Upper lobe of right lung (tissue), 1 donor: ENCODE results near the gene GALNT17. TPM values are rescaled to one million over a fixed set of nuclear protein-coding genes. Genes with fewer than 3 reads are reported as not detected.

Source experiments
- ATAC-seq: fragments of 200-7000 bp; cut with Tn5 transposase; one replicate; pipeline ENCODE4 v1.9.1; 2020; ENCODE audit warnings: mild to moderate bottlenecking, moderate library complexity
- DNase-seq: peaks from one replicate; pipeline ENCODE4 v3.0.0-alpha.2; 2020
- H3K27ac ChIP-seq: fragments of 200-600 bp; one replicate; pipeline ENCODE4 v1.8.0; 2022
- H3K27me3 ChIP-seq: fragments of 200-600 bp; one replicate; pipeline ENCODE4 v1.8.0; 2022; ENCODE audit warnings: mild to moderate bottlenecking
- H3K36me3 ChIP-seq: fragments of 200-600 bp; one replicate; pipeline ENCODE4 v1.8.0; 2022
- H3K4me1 ChIP-seq: fragments of 200-600 bp; one replicate; pipeline ENCODE4 v1.8.0; 2022
- H3K4me3 ChIP-seq: fragments of 200-600 bp; one replicate; pipeline ENCODE4 v1.8.0; 2022; ENCODE audit warnings: mild to moderate bottlenecking
- H3K9me3 ChIP-seq: fragments of 200-600 bp; one replicate; pipeline ENCODE4 v1.8.0; 2022
- intact Hi-C: fragments of 100-400 bp; cut with DNase I; formaldehyde crosslinking; loops from one replicate; pipeline ENCODE4 v1.11.0; 2022
- long read RNA-seq: library from polyadenylated mRNA; unstranded; transcript quantifications from one replicate; pipeline ENCODE4 v2.0.0, GENCODE V29; 2021
- total RNA-seq: library from RNA; stranded (reverse); fragmentation: NEBNext Ultra II Directional; extraction: Animal tissue kit (Norgen Biotek cat#: 25700); gene quantifications from one replicate; pipeline ENCODE4 v1.2.1, GENCODE V29; 2021
- TF ChIP-seq, protein P1 (sequence below): fragments of 200-600 bp; IDR thresholded peaks from one replicate; pipeline ENCODE4 v1.8.0; 2022; ENCODE audit warnings: antibody characterized with exemption
- donor health status: DM: no; HTN: yes; CAD: no; lungs with severe emphysema.

The GALNT17 gene
- 7.1 TPM for total RNA-seq
- long read RNA-seq, partial matches to known transcripts = 5 of 9 reads
- long read RNA-seq, other reads (novel, unspliced or antisense) = 2 of 9 reads

DNA sequence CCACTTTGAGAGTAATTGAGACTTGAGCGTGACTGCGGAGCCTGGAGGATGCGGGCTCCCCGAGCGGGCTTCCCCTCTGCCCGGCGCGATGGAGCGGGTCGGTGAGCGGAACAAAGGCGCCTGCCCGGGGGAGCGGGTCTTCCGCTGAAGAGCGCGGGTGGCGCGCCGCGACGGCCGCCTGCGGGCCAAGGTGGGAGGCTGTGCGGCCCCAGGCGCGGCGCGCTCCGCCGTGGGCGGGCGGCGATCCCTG, at the start of gene GALNT17:
GALNT17 (plus strand) TSS at position 18 of the 250 bp plus-strand sequence.
- peak; percentile 6 for ATAC-seq
- TF ChIP-seq, protein P1, sequence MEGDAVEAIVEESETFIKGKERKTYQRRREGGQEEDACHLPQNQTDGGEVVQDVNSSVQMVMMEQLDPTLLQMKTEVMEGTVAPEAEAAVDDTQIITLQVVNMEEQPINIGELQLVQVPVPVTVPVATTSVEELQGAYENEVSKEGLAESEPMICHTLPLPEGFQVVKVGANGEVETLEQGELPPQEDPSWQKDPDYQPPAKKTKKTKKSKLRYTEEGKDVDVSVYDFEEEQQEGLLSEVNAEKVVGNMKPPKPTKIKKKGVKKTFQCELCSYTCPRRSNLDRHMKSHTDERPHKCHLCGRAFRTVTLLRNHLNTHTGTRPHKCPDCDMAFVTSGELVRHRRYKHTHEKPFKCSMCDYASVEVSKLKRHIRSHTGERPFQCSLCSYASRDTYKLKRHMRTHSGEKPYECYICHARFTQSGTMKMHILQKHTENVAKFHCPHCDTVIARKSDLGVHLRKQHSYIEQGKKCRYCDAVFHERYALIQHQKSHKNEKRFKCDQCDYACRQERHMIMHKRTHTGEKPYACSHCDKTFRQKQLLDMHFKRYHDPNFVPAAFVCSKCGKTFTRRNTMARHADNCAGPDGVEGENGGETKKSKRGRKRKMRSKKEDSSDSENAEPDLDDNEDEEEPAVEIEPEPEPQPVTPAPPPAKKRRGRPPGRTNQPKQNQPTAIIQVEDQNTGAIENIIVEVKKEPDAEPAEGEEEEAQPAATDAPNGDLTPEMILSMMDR = no peak
- Histone ChIP-seq H3K9me3 (no peaks in the 10 kb centered on the region), H3K4me3 (peak within 1 kb of the TSS; percentile 48), H3K36me3 (no peaks in the 10 kb centered on the region), H3K27ac (peak within 1 kb of the TSS; percentile 3), H3K27me3 (peaks cover 19% of the 10 kb centered on the region), H3K4me1 (peaks cover 5% of the 10 kb centered on the region)
- intact Hi-C loops = no loop called here
- no peak for DNase-seq

DNA sequence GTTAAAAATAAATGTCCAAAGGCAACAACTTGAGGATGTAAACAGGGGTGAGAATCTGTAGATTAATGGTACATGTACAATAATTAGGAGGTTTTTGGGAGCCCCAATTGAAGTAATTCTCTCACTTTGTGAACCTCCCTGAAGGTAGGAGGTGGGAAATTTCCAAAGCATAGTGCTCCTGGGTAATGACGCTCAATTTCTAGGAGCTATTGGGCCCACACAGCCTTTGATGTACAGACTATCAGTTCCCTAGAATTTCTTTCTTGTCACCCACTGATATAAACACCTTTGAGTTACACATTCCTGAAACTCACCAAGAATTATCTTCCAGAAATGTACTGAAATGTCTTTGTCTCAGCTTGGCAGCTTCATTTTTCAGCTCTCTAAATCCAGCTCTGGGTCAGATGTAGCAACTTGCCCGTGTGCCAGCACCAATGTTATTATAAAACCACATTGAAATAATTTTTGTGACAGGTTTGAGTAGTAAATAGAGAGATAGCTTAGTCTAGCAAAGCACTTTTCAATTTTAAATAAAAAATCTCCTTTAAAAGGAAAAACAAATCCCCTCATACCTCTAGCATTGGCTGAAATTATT, 36.6 kb upstream of the GALNT17 start:
- Histone ChIP-seq H3K4me3 (no peak overlapping the region), H3K9me3 (no peaks in the 10 kb centered on the region), H3K4me1 (no peaks in the 10 kb centered on the region), H3K27me3 (no peaks in the 10 kb centered on the region), H3K27ac (no peak overlapping the region), H3K36me3 (no peaks in the 10 kb centered on the region)
- TF ChIP-seq, protein P1 = no peak
- DNase-seq = no peak
- intact Hi-C loops = no loop called here
- ATAC-seq = no peak

DNA sequence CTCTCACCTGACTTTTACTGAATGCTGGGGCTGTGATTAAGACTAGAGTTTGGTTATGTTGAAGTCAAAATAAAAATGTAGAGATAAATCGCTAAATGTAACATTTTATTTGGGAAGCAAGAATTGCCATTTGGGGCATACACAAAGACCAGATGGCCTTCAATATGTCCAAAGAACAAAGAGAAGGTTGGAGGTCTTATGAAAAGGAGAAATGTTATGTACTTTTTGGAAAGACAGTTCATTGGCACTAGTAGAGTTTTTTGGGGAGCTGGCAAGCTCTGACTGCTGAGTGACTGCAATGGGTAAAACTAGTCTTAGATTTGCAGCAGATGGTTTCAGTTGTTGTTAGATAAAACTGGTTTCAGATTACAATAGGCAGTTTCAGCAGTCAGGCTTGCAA, 35.6 kb upstream of the GALNT17 start:
- DNase-seq (no peak), ATAC-seq (no peak)
- no peaks in the 10 kb centered on the region for H3K9me3 ChIP-seq
- TF ChIP-seq, protein P1 = no peak
- H3K36me3 ChIP-seq = no peaks in the 10 kb centered on the region
- intact Hi-C loops = no loop called here
- no peak overlapping the region for H3K27ac ChIP-seq
- H3K27me3 ChIP-seq = no peaks in the 10 kb centered on the region
- H3K4me1 ChIP-seq = no peaks in the 10 kb centered on the region
- no peak overlapping the region for H3K4me3 ChIP-seq

DNA sequence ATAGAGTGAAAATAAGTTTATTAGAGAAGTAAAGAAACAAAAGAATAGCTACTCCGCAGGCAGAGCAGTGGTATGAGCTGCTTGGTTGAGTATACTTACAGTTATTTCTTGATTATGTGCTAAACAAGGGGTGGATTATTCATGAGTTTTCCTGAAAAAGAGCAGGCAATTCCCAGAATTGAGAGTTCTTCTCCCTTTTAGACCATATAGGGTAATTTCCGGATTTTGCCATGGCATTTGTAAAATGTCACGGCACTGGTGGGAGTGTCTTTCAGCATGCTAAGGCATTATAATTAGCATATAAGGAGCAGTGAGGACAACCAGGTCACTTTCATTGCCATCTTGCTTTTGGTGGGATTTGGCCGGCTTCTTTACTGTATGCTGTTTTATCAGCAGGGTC, 25.7 kb upstream of the GALNT17 start:
- Histone ChIP-seq H3K4me1 (no peaks in the 10 kb centered on the region), H3K4me3 (no peak overlapping the region), H3K9me3 (no peaks in the 10 kb centered on the region), H3K36me3 (no peaks in the 10 kb centered on the region), H3K27ac (no peak overlapping the region), H3K27me3 (no peaks in the 10 kb centered on the region)
- DNase-seq = no peak
- TF ChIP-seq, protein P1 = no peak
- ATAC-seq = no peak
- intact Hi-C loops = no loop called here

DNA sequence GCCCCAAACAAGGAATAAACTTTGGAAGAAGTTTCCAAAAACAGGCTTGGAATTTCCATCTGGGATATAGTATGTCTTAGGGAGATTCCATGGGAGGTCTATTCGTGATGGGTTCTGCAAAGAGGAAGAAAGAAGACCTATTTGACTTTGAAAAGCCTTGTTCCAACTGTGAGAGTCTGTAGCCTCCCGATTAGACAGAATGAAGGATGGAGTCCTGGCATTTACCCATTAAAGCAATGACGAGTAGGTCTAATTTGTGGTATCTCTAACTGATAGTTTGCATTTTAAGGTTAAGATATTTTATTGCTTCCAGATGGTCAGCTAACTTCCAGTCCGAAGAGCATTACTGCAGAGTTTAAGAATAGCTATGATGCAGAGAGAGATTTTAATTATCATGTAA, 19.5 kb upstream of the GALNT17 start:
- Histone ChIP-seq H3K36me3 (no peaks in the 10 kb centered on the region), H3K27me3 (no peaks in the 10 kb centered on the region), H3K4me3 (no peak overlapping the region), H3K4me1 (no peaks in the 10 kb centered on the region), H3K9me3 (no peaks in the 10 kb centered on the region), H3K27ac (no peak overlapping the region)
- TF ChIP-seq, protein P1 = no peak
- ATAC-seq (no peak), DNase-seq (no peak)
- intact Hi-C loops = no loop called here

DNA sequence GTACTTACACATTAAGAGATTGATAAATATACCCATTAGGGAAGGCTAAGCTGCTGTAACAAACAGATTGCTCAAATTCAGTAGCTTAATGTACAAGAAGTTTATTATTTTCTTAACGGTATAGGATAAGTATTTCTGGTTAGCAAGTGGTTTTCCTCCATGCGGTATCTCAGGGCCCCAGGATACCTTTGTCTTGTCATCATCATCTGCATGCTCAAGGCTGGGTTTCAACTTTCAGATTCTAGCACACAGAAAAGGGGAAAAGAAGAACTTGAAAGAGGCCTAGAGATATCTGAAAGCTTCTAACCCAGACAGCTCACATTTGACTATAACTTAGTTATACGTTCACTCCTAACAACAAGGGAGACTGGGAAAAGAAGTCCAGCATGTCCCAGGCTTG, 11.8 kb upstream of the GALNT17 start:
- no peaks in the 10 kb centered on the region for H3K9me3 ChIP-seq
- H3K27me3 ChIP-seq = no peaks in the 10 kb centered on the region
- H3K27ac ChIP-seq = no peak overlapping the region
- DNase-seq (no peak), ATAC-seq (no peak)
- TF ChIP-seq, protein P1 = no peak
- H3K4me3 ChIP-seq = no peak overlapping the region
- intact Hi-C loops = no loop called here
- no peaks in the 10 kb centered on the region for H3K4me1 ChIP-seq
- no peaks in the 10 kb centered on the region for H3K36me3 ChIP-seq
